Large intestine (tissue), 3 donors: ENCODE results near the gene CHST4. TPM values are rescaled to one million over a fixed set of nuclear protein-coding genes. Genes with fewer than 3 reads are reported as not detected.
"Not testable (repeated sequence)": the region's sequence is repeated elsewhere in the genome, so short reads cannot be mapped to it uniquely, and the experiment has no call there.

ENCODE experiments used
- DNase-seq, 2 donors: peaks; one replicate each; pipeline versions ENCODE4 v3.0.0 to v3.0.0-alpha.2; 2013
- H3K27ac ChIP-seq: one replicate; pipeline ENCODE4 v1.5.1; 2013; ENCODE audit warnings: low read length
- H3K27me3 ChIP-seq: 2 replicates; pipeline ENCODE4 v1.6.1; 2013; ENCODE audit warnings: low read length; ENCODE audit not compliant: control insufficient read depth, insufficient read depth
- H3K36me3 ChIP-seq: 2 replicates; pipeline ENCODE4 v1.6.1; 2013; ENCODE audit warnings: low read length; ENCODE audit not compliant: control insufficient read depth, insufficient read depth
- H3K4me1 ChIP-seq: one replicate; pipeline ENCODE4 v1.6.1; 2013; ENCODE audit warnings: low read length; ENCODE audit not compliant: control insufficient read depth, insufficient read depth
- H3K4me3 ChIP-seq: one replicate; pipeline ENCODE4 v1.5.1; 2013; ENCODE audit warnings: low read length
- H3K9me3 ChIP-seq: one replicate; pipeline ENCODE4 v1.6.1; 2013; ENCODE audit warnings: mild to moderate bottlenecking, low read depth, low read length, moderate library complexity; ENCODE audit not compliant: control insufficient read depth
- WGBS: methylation state at CpG from one replicate; pipeline ENCODE4 v1.1.5; 2013; ENCODE audit warnings: low lambda C conversion rate; ENCODE audit not compliant: insufficient coverage; 5-methylcytosine and 5-hydroxymethylcytosine counted together
- polyA plus RNA-seq: library from polyadenylated mRNA; unstranded; fragments of 120-200 nt; gene quantifications from one replicate; pipeline ENCODE4 v1.2.1, GENCODE V29; 2013

The CHST4 gene
- polyA plus RNA-seq, 1 donor: 0.12 TPM

DNA sequence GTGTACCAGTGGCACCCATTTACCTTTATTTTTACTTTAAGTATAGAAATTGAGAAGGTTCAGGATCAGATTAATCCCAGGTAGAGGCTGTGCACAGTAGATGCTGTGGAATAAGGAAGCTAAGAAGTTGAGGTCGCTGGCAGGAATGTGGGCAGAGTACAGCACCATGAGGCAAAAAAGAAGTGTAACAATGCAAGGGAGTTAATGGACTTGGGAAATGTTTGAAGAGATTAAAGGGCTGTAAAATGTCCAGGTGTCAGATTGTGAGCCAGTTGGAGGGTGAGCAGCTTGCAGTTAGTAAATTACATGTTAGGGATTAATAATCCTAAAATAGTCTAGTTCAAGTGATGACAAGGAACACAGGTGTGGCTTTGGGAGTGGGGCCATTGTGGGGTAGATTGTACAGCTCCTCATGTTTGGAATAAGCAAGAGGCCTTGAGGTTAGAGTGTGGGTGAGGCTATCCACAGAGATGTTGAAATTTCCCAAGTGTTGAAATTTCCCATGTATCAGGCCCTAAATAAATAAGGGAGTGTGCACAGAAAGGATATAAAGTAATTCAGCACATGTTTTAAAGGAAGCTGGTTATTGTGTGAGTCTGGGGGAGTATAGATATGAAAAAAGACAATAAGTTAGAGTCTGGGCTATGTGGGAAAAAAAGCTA lies 29.1 kb downstream of the CHST4 start:
- H3K27ac ChIP-seq: peak overlapping the region; percentile 9
- no peak overlapping the region for H3K4me3 ChIP-seq
- WGBS: no CpG with 5 or more reads among the region's 1 CpG
- DNase-seq: peak; percentile 21 to 53
- H3K36me3 ChIP-seq: no peaks in the 10 kb centered on the region
- H3K27me3 ChIP-seq: no peaks in the 10 kb centered on the region
- peaks cover 10% of the 10 kb centered on the region for H3K4me1 ChIP-seq
- H3K9me3 ChIP-seq: peaks cover 3% of the 10 kb centered on the region

DNA sequence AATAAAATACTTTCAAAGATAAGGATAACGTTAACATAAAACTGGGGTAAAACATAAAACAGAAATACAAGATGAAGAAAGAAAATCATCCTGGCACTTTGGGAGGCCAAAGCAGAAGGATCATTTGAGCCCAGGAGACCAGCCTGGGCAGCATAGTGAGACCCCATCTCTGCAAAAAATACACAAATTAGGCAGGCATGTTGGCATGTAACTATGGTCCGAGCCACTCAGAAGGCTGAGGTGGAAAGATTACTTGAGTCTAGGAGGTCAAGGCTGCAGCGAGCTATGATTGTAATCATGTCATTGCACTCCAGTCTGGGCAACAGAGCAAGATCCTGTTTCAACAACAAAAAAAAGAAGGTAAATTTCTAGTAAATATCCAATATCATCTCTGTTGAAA lies 31.1 kb downstream of the CHST4 start:
- Histone ChIP-seq H3K4me3 (no peak overlapping the region), H3K27me3 (no peaks in the 10 kb centered on the region), H3K36me3 (no peaks in the 10 kb centered on the region), H3K27ac (peak overlapping the region; percentile 67), H3K9me3 (peaks cover 3% of the 10 kb centered on the region), H3K4me1 (peaks cover 10% of the 10 kb centered on the region)
- DNase-seq: no peak
- WGBS: 50% methylated on average over 1 of the region's 3 CpGs

DNA sequence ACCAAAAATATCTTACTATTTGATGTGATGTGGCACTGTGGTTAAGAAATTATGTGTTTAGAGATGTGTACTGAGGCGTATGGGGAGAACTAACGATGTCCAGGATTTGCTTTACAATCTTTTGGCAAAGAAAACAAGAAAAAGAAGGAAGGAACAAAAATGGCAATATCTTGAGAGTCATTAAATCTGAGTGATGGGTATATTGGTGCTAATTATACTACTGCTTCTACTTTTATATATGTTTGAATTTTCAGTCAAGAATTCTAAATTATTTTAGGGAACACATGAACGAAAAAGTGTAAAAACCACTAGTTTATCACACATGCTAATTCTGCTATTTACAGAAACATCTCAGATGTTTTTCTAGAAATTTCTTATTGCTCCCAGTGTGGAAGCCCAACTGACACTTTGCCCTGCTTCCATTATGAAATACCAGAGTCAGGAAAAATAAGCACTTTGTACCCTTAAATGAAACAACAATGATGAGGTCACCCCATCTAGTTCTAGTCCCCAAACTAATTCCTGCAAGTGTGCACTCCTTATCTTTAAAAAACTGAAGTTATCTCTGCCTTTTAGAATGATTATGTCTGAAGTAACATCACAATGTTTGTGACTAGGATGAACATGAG lies 31.8 kb downstream of the CHST4 start:
- Histone ChIP-seq H3K27ac (peak overlapping the region; percentile 67), H3K4me1 (peaks cover 10% of the 10 kb centered on the region), H3K9me3 (peaks cover 3% of the 10 kb centered on the region), H3K4me3 (no peak overlapping the region), H3K27me3 (no peaks in the 10 kb centered on the region), H3K36me3 (no peaks in the 10 kb centered on the region)
- WGBS: 84% methylated on average over 3 of the region's 3 CpGs
- DNase-seq: peak; percentile 45 to 79

DNA sequence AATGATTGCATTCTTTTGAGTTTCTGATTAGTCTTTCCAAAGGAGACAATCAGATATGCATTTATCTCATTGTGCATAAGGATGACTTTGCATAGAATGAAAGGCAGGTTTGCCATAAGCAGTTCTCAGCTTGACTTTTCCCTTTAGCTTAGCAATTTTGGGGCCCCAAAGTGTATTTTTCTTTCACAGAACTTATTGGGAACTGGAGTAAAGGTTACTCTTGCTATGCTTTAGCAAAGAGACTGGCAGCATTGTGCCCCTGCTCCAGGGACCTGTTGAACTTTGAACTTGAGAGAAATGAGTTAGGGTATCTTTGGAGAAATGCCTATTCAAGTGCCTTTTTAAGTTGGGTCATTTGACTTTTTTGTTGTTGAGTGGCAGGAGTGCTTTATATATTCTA lies 33.6 kb downstream of the CHST4 start:
- H3K27ac ChIP-seq: peak overlapping the region; percentile 67
- H3K27me3 ChIP-seq: no peaks in the 10 kb centered on the region
- peaks cover 10% of the 10 kb centered on the region for H3K4me1 ChIP-seq
- H3K9me3 ChIP-seq: no peaks in the 10 kb centered on the region
- no peak overlapping the region for H3K4me3 ChIP-seq
- H3K36me3 ChIP-seq: no peaks in the 10 kb centered on the region
- DNase-seq: no peak

DNA sequence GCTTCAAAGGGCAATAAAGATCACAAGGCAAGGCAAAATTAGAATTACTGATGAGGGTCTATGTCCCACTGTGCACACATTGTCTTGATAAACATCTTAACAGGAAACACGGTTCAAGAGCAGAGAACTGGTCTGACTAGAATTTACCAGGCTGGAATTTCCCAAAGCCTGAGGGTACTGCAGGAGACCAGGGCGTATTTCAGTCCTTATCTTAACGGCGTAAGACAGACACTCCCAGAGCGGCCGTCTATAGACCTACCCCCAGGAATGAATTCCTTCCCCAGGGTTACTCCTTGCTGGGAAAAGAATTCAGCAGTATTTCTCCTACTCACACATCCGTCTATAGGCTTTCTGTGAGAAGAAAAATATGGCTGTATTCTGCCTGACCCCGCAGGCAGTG lies 35.7 kb downstream of the CHST4 start:
- H3K9me3 ChIP-seq, H3K36me3 ChIP-seq, DNase-seq, H3K27me3 ChIP-seq, H3K4me3 ChIP-seq, H3K27ac ChIP-seq: not testable (repeated sequence)
- no CpG with 5 or more reads among the region's 8 CpGs for whole genome bisulfite sequencing
- H3K4me1 ChIP-seq: peaks cover 12% of the 10 kb centered on the region

DNA sequence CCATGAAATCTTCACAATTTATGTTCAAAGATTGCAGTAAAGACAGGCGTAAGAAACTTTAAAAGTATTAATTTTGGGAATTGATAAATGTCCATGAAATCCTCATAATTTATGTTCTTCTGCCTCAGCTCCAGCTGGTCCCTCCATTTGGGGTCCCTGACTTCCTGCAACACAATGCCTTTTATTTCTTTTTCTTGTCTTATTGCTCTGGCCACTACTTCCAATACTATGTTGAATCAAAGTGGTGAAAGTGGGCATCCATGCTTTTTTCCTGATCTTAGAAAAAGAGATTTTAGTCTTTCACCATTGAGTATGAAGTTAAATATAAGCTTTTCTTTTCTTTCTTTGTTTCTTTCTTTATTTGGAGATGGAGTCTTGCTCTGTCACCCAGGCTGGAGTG lies 36.3 kb downstream of the CHST4 start:
- Histone ChIP-seq H3K36me3 (no peaks in the 10 kb centered on the region), H3K4me1 (peaks cover 12% of the 10 kb centered on the region), H3K27ac (no peak overlapping the region), H3K4me3 (no peak overlapping the region), H3K9me3 (no peaks in the 10 kb centered on the region), H3K27me3 (no peaks in the 10 kb centered on the region)
- DNase-seq: no peak
- WGBS: no CpG with 5 or more reads among the region's 1 CpG

DNA sequence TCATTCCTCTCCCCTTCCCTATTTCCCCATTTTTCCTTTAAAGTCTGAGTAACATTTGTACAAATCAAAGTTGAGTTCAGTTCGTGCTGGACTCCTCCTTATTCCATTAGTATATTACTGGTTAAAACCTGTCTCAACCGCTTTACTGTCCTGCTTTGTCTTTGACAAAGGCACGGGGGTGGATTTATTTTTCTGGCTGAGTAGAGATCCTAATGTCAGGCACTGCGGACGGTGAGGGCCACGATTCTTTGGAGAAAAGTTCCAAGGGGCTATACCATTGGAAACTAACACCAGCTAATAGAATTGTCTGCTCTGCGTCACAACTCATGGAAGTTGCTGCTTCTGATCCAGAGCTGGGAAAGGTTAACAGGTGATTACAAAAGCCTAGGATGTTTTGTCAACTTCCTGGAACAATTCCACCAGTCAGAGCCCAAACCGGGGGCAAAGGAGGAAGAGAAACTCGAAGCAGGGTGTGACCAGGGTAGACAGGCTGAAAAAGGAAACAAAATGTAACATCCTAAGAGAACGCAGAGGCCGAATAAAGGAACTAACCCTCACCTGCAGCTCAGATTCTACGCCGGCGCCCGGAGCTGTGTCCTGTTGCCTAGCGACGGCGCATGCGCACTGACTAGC lies 38.2 kb downstream of the CHST4 start:
- no peaks in the 10 kb centered on the region for H3K36me3 ChIP-seq
- no CpG with 5 or more reads among the region's 19 CpGs for WGBS
- H3K27me3 ChIP-seq: no peaks in the 10 kb centered on the region
- H3K4me3 ChIP-seq: peak overlapping the region; percentile 51
- H3K4me1 ChIP-seq: peaks cover 6% of the 10 kb centered on the region
- no peaks in the 10 kb centered on the region for H3K9me3 ChIP-seq
- H3K27ac ChIP-seq: peak overlapping the region; percentile 80
- DNase-seq: no peak

DNA sequence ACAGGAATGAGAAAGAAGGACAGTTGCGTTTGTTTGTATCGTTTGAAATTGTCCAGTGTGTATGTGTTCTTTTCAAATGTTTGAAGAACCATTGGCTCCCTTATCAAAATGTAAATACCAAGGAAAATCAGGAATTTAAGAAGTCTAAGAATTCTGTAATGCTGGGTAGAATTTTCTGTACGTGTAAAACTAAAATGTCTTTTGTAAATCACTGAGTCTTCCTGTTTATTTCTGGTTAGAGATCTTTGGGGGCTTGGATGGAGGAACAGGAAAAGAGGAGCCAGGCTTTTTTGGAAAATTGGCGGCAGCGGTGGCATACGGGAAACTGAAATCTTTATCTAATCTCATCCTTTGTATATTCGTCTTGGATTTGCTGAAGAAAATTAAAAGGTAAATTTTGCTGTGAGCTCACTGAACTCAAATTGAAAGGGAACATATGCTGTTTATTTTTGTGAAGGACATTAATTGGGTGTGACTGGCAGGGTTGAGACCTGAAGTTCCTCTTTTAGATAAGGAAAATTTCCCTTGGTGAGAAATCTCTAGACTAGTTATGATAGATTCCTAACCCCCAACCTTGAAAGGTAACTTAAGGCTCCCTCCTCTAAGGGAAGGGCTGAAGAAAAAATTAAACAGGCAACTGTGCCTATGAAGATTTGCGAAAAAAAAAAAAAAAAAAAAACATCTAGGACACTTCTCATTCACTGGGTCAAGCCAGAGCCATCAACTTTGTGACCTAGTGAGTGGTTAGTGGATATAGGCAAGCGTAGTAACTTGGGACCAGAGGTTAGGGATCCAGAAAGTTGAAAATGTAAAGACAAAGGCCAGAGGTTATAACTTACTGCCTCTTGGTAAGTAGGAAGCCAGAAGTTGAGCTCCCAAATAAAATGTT lies 39.8 kb downstream of the CHST4 start:
- 55% methylated on average over 4 of the region's 9 CpGs for WGBS
- H3K4me3 ChIP-seq: peak overlapping the region; percentile 51

DNA sequence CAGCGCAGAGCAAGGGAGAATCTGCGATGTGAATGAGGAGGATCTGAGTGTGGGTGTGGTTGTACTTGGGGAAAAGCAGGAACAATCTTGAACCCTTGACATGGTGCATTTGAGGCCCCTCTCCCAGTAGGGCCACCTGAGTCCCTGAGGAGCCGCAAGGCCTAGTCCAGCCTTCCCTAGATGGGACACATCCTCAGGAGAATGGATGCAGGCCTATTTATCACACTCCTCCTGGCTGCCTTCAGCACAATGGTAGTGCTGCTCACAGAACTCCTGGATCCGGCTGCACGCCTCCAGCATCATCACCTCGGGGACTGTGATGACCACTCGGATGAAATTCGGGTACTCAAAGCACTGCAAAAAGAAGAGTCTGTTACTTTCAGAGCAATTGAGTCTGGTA lies 41.7 kb downstream of the CHST4 start:
- 100% methylated on average over 3 of the region's 8 CpGs for WGBS
- H3K36me3 ChIP-seq: no peaks in the 10 kb centered on the region
- DNase-seq: no peak
- no peaks in the 10 kb centered on the region for H3K27me3 ChIP-seq
- H3K4me3 ChIP-seq: no peak overlapping the region
- H3K27ac ChIP-seq: no peak overlapping the region
- no peaks in the 10 kb centered on the region for H3K9me3 ChIP-seq
- H3K4me1 ChIP-seq: peaks cover 12% of the 10 kb centered on the region

More for the DNA sequence above, 39.8 kb downstream of the CHST4 start:
- Histone ChIP-seq H3K36me3 (no peaks in the 10 kb centered on the region), H3K27me3 (no peaks in the 10 kb centered on the region), H3K27ac (peak overlapping the region; percentile 80), H3K9me3 (no peaks in the 10 kb centered on the region), H3K4me1 (peaks cover 3% of the 10 kb centered on the region)
- no peak for DNase-seq

DNA sequence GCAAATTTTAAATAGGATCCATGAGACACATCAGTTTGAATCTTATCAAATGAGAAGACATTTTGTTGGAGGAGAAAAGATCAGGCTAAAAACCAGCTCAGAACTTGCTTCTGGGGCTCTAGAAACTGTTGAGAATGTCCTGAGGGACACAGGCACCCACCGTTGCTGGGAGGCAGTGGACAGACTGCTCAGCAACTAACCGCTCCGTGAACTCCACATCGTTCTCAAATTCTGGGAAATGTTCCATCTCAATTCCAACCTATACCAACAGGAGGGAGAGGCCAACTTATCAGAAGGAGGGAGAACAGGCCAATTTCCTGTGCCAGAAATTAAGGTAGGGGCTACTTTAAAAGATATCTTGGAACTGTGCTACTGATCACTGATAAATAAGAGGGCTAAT lies 42.3 kb downstream of the CHST4 start:
- no peak overlapping the region for H3K4me3 ChIP-seq
- no peaks in the 10 kb centered on the region for H3K36me3 ChIP-seq
- WGBS: no CpG with 5 or more reads among the region's 4 CpGs
- H3K27me3 ChIP-seq: no peaks in the 10 kb centered on the region
- DNase-seq: no peak
- no peaks in the 10 kb centered on the region for H3K9me3 ChIP-seq
- H3K27ac ChIP-seq: no peak overlapping the region
- H3K4me1 ChIP-seq: peaks cover 17% of the 10 kb centered on the region
